Measurements from ENCODE around the gene RASAL2. TPM values are rescaled to one million over a fixed set of nuclear protein-coding genes. Genes with fewer than 3 reads are reported as not detected.

RASAL2 gene
- total RNA-seq, 1 experiment from 2014 or later = 22.2 TPM

DNA sequence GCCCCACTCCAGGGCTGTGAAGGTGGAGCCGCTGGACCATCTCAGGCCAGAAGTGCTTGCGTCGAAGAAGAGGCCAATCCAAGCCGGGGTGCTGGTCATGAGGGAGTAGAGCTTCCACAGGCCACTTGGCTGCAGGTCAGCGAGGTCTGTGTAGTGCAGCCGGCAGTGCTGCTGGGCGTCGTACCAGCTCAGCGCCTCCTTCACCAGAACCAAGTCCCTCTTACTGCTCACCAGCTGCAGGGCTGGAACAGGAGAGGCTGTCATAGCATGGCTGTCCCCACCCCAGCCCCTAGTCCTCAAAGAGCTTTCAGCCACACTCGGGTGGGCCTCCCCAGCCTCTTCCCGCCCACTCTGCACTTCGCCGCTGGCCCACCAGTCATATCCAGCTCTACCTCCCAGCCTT is 400.7 kb downstream of the RASAL2 start:
- no peaks in the 10 kb centered on the region for H3K79me1 ChIP-seq (ENCODE audit: insufficient read depth, low read depth, low read length, poor library complexity, severe bottlenecking)
- H3K27ac Mint-ChIP-seq = no peak overlapping the region; a peak in 1 of 7 replicates
- H4K20me1 ChIP-seq (ENCODE audit: control insufficient read depth, insufficient read depth, insufficient read length) = no peaks in the 10 kb centered on the region
- H3K9me3 Mint-ChIP-seq = no peaks in the 10 kb centered on the region
- H3K79me2 ChIP-seq (ENCODE audit: insufficient read depth, low read length) = no peaks in the 10 kb centered on the region
- H2BK15ac ChIP-seq (ENCODE audit: low read depth, low read length) = no peak overlapping the region
- no peak overlapping the region for H3K9ac ChIP-seq (ENCODE audit: extremely low read depth, insufficient read length, low read length)
- no peak overlapping the region for H3K56ac ChIP-seq (ENCODE audit: insufficient read length, low read depth, low read length)
- no peak overlapping the region for H3K14ac ChIP-seq (ENCODE audit: insufficient read depth, low read length)
- H3K4me2 ChIP-seq (ENCODE audit: insufficient read depth, insufficient read length, low read length) = no peak overlapping the region
- H3K23me2 ChIP-seq (ENCODE audit: insufficient read length, low read depth, low read length, poor library complexity, severe bottlenecking) = no peaks in the 10 kb centered on the region
- H4K8ac ChIP-seq (replicated peaks; ENCODE audit: insufficient read length, low read depth, low read length) = no peak overlapping the region
- H3K4ac ChIP-seq (ENCODE audit: low read depth, low read length) = no peak overlapping the region
- no peak overlapping the region for H2BK5ac ChIP-seq (ENCODE audit: insufficient read length, low read length)
- no CpG with 5 or more reads among the region's 13 CpGs for WGBS (ENCODE audit: extremely low coverage, insufficient read length, low lambda C conversion rate)
- no peaks in the 10 kb centered on the region for H3K36me3 Mint-ChIP-seq (ENCODE audit: insufficient read depth in 1 of 3, low read depth in 3 of 3)
- no peak overlapping the region for H2BK20ac ChIP-seq (ENCODE audit: low read depth, low read length, poor library complexity, severe bottlenecking)
- no peaks in the 10 kb centered on the region; the same call in 1 of the 2 replicates for H3K4me1 ChIP-seq (ENCODE audit: insufficient read depth, low read length)
- no peak overlapping the region for H2AFZ ChIP-seq (ENCODE audit: low read length)
- no peaks in the 10 kb centered on the region for H3K27me3 ChIP-seq (ENCODE audit: insufficient read depth, low read length)
- no peak overlapping the region for H2BK120ac ChIP-seq (ENCODE audit: low read depth, low read length, poor library complexity, severe bottlenecking)
- H2AK5ac ChIP-seq (ENCODE audit: insufficient read length, low read length) = no peak overlapping the region
- H3K27ac ChIP-seq (ENCODE audit: insufficient read length, low read depth, low read length) = no peak overlapping the region
- no peak overlapping the region for H3T11ph ChIP-seq (ENCODE audit: low read length)
- H3K18ac ChIP-seq (ENCODE audit: insufficient read length, low read depth, low read length) = no peak overlapping the region
- DNase-seq = no peak
- no peak overlapping the region for H4K5ac ChIP-seq (ENCODE audit: insufficient read length, low read depth, low read length)
- no peak overlapping the region for H2BK12ac ChIP-seq (ENCODE audit: insufficient read length, low read depth, low read length)
- peaks cover 6% of the 10 kb centered on the region for H3K27me3 Mint-ChIP-seq (ENCODE audit: low read depth)
- no peaks in the 10 kb centered on the region for H3K9me3 ChIP-seq (ENCODE audit: control insufficient read depth, low read depth, low read length)
- no peak overlapping the region for H4K91ac ChIP-seq (ENCODE audit: insufficient read length, low read depth, low read length)
- TF ChIP-seq, protein P1, sequence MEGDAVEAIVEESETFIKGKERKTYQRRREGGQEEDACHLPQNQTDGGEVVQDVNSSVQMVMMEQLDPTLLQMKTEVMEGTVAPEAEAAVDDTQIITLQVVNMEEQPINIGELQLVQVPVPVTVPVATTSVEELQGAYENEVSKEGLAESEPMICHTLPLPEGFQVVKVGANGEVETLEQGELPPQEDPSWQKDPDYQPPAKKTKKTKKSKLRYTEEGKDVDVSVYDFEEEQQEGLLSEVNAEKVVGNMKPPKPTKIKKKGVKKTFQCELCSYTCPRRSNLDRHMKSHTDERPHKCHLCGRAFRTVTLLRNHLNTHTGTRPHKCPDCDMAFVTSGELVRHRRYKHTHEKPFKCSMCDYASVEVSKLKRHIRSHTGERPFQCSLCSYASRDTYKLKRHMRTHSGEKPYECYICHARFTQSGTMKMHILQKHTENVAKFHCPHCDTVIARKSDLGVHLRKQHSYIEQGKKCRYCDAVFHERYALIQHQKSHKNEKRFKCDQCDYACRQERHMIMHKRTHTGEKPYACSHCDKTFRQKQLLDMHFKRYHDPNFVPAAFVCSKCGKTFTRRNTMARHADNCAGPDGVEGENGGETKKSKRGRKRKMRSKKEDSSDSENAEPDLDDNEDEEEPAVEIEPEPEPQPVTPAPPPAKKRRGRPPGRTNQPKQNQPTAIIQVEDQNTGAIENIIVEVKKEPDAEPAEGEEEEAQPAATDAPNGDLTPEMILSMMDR (conservative IDR thresholded peaks at IDR 0.05) = no peak
- peaks cover 7 to 9% of the 10 kb centered on the region in 2 experiments for H3K4me1 Mint-ChIP-seq
- no peak overlapping the region for H3K4me3 Mint-ChIP-seq
- no peak overlapping the region for H3K23ac ChIP-seq (ENCODE audit: insufficient read length, low read depth, low read length)
